Measurements from ENCODE around the gene CARD9. TPM values are rescaled to one million over a fixed set of nuclear protein-coding genes. Genes with fewer than 3 reads are reported as not detected.

The CARD9 gene
- polyA plus RNA-seq, 1 of the 3 experiments (the other 2 are of a cell fraction): 1.1 TPM

DNA sequence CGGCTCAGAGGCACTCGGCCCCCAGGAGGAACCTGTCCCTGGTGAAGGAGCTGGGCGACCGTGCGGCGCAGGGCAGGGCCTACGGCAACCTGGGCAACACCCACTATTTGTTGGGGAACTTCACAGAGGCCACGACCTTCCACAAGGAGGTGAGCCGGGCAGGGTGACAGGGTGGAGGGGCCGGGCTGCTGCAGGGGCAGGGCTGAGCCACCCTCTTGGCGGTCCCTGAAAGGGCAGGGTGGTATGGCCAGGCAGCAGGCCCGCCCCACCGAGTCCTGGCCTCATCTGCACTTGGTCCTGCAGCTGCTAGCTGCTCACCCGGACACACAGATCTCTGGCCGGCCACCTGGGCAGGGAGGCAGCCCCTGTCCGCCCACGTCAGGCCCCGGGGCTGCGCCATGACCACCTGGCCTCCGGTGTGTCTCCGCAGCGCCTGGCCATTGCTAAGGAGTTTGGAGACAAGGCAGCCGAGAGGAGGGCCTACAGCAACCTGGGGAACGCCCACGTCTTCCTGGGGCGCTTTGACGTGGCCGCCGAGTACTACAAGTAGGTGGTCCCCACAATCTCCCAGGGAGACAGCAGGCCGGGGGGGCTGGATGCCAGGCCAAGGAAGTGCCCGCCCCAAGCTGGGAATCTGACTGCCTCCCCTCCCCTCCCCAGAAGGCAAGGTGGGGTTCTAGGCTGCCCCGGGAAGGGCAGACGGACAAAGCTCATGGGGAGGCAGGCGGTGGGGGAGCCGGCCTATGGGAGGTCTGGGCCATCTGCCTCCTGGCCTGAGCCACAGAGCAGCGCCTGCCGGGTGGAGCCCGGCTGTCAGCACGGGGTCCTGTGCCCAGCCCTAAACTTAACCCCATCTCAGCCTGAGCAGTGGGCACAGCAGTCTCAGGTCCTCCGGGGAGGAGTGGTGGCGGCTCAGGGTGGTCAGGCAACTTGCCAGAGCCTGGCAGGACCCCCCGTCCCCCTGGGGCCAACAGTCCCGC is 35.8 kb downstream of the CARD9 start:
- POLR2A ChIA-PET: no interaction called here
- Histone ChIP-seq H3K27ac (ENCODE audit: low read depth in 2 of 2, low read length in 1 of 2) (no peak overlapping the region), H3K79me2 (ENCODE audit: insufficient read depth) (peaks cover 7% of the 10 kb centered on the region; the same call in 1 of the 2 replicates), H2AFZ (ENCODE audit: low read depth) (no peak overlapping the region), H3K4me2 (no peak overlapping the region), H3K36me3 (replicated peaks in 1 of 2; ENCODE audit: control insufficient read depth in 1 of 2, insufficient read depth in 2 of 2, low read length in 1 of 2) (peaks cover 0 to 50% of the 10 kb centered on the region in 2 experiments), H3F3A (replicated peaks; ENCODE audit: insufficient read depth) (no peaks in the 10 kb centered on the region), H3K27me3 (ENCODE audit: insufficient read depth) (no peaks in the 10 kb centered on the region), H3K9me3 (no peaks in the 10 kb centered on the region), H3K9ac (no peak overlapping the region), H3K4me1 (ENCODE audit: control insufficient read depth in 1 of 2, insufficient read depth in 2 of 2, low read depth in 1 of 2, low read length in 1 of 2) (no peaks in the 10 kb centered on the region; a peak in 1 of 4 replicates), H3K9me2 (no peaks in the 10 kb centered on the region), H4K20me1 (ENCODE audit: insufficient read depth) (peaks cover 8% of the 10 kb centered on the region), H3K4me3 (ENCODE audit: low read depth in 2 of 2, low read length in 1 of 2) (no peak overlapping the region)
- no peak for DNase-seq
- WGBS (ENCODE audit: low lambda C conversion rate): 99% methylated on average over 13 of the region's 43 CpGs
- TF ChIP-seq YY1 (IDR thresholded peaks at IDR 0.05; ENCODE audit: low read depth): no peak
- no peak for TF ChIP-seq TAF1 (IDR thresholded peaks at IDR 0.05; ENCODE audit: borderline replicate concordance, low read depth, low read length)
- TF ChIP-seq NFIC (IDR thresholded peaks at IDR 0.05; ENCODE audit: borderline replicate concordance): no peak
- TF ChIP-seq TCF12 (IDR thresholded peaks at IDR 0.05): no peak
- TF ChIP-seq, protein P1, sequence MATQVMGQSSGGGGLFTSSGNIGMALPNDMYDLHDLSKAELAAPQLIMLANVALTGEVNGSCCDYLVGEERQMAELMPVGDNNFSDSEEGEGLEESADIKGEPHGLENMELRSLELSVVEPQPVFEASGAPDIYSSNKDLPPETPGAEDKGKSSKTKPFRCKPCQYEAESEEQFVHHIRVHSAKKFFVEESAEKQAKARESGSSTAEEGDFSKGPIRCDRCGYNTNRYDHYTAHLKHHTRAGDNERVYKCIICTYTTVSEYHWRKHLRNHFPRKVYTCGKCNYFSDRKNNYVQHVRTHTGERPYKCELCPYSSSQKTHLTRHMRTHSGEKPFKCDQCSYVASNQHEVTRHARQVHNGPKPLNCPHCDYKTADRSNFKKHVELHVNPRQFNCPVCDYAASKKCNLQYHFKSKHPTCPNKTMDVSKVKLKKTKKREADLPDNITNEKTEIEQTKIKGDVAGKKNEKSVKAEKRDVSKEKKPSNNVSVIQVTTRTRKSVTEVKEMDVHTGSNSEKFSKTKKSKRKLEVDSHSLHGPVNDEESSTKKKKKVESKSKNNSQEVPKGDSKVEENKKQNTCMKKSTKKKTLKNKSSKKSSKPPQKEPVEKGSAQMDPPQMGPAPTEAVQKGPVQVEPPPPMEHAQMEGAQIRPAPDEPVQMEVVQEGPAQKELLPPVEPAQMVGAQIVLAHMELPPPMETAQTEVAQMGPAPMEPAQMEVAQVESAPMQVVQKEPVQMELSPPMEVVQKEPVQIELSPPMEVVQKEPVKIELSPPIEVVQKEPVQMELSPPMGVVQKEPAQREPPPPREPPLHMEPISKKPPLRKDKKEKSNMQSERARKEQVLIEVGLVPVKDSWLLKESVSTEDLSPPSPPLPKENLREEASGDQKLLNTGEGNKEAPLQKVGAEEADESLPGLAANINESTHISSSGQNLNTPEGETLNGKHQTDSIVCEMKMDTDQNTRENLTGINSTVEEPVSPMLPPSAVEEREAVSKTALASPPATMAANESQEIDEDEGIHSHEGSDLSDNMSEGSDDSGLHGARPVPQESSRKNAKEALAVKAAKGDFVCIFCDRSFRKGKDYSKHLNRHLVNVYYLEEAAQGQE (IDR thresholded peaks at IDR 0.05; ENCODE audit: low read depth, low read length): no peak
- no peak for TF ChIP-seq FOXJ3 (CRISPR knock-in tag; IDR thresholded peaks at IDR 0.05)
- no peak for TF ChIP-seq SIN3A (IDR thresholded peaks at IDR 0.05; ENCODE audit: borderline replicate concordance, low read depth, low read length)
- TF ChIP-seq, protein P2, sequence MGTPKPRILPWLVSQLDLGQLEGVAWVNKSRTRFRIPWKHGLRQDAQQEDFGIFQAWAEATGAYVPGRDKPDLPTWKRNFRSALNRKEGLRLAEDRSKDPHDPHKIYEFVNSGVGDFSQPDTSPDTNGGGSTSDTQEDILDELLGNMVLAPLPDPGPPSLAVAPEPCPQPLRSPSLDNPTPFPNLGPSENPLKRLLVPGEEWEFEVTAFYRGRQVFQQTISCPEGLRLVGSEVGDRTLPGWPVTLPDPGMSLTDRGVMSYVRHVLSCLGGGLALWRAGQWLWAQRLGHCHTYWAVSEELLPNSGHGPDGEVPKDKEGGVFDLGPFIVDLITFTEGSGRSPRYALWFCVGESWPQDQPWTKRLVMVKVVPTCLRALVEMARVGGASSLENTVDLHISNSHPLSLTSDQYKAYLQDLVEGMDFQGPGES (IDR thresholded peaks at IDR 0.05; ENCODE audit: low read depth, low read length): no peak
- TF ChIP-seq SMC3 (IDR thresholded peaks at IDR 0.05; ENCODE audit: low read depth, low read length): no peak
- no peak for TF ChIP-seq FOXM1 (IDR thresholded peaks at IDR 0.05; ENCODE audit: low read depth)
- TF ChIP-seq NRF1 (IDR thresholded peaks at IDR 0.05; ENCODE audit: low read depth, low read length): no peak
- no peak for TF ChIP-seq ELF1 (IDR thresholded peaks at IDR 0.05)
- no peak for TF ChIP-seq GATA2 (CRISPR knock-in tag; IDR thresholded peaks at IDR 0.05)
- CTCF ChIA-PET: interaction anchor here (0.7 to 2.6 kb wide), 6 partner anchors 9 to 26 kb away, joined by 3 to 11 read pairs (median 3); no protein-coding TSS in a partner anchor

Measured in SK-N-SH (cell line).